Adrenal gland (tissue), 12 donors: ENCODE data around the gene PEPD. TPM values are rescaled to one million over a fixed set of nuclear protein-coding genes. Genes with fewer than 3 reads are reported as not detected.

ENCODE experiments used
- DNase-seq, 7 donors: peaks; one replicate each; pipeline ENCODE4 v3.0.0-alpha.2; 2019 to 2020
- H3K27ac ChIP-seq, 5 donors: fragments of 200-600 bp; sonication (generic) in 4 of 5; 1 replicate in 3 of 5; 2 replicates in 2 of 5; pipeline versions ENCODE4 v1.5.1 to v1.8.0; 2016 to 2020; ENCODE audit warnings: mild to moderate bottlenecking in 1 of 5
- H3K27me3 ChIP-seq: fragments of 200-600 bp; 2 replicates; pipeline ENCODE4 v1.8.0; 2021
- H3K36me3 ChIP-seq, 2 donors: fragments of 200-600 bp; replicated peaks in 1 of 2; 1 replicate in 1 of 2; 2 replicates in 1 of 2; pipeline versions ENCODE4 v1.5.1 to v1.8.0; 2018 to 2022
- H3K4me1 ChIP-seq, 2 donors: fragments of 200-600 bp; replicated peaks in 1 of 2; 1 replicate in 1 of 2; 2 replicates in 1 of 2; pipeline versions ENCODE4 v1.5.1 to v1.8.0; 2018 to 2021
- H3K4me3 ChIP-seq, 4 donors: fragments of 200-600 bp; sonication (generic) in 3 of 4; one replicate each; pipeline ENCODE4 v1.5.1; 2016 to 2018
- H3K9me3 ChIP-seq, 3 donors: fragments of 200-600 bp; sonication (generic) in 1 of 3; replicated peaks in 1 of 3; 1 replicate in 2 of 3; 2 replicates in 1 of 3; pipeline versions ENCODE4 v1.5.1 to v1.8.0; 2016 to 2021
- CTCF ChIP-seq, 6 experiments: fragments of 450-650 bp in 4 of 6; fragments of 200-600 bp in 2 of 6; sonication (generic) in 1 of 6; IDR thresholded peaks; 1 replicate in 5 of 6; 2 replicates in 1 of 6; pipeline versions ENCODE4 v1.5.1 to v1.8.0; 2016 to 2021; ENCODE audit warnings: antibody characterized with exemption in 6 of 6, mild to moderate bottlenecking in 2 of 6, moderate library complexity in 1 of 6
- POLR2A ChIP-seq, 2 donors: fragments of 450-650 bp; IDR thresholded peaks; one replicate each; pipeline ENCODE4 v1.6.1; 2017; ENCODE audit warnings: antibody characterized with exemption in 2 of 2, mild to moderate bottlenecking in 2 of 2, moderate library complexity in 1 of 2
- WGBS, 4 donors: extraction: QIAGEN DNeasy Blood & Tissue Kit in 2 of 4; methylation state at CpG; one replicate each; pipeline versions ENCODE4 v1.1.5 to v1.1.7; 2013 to 2017; 5-methylcytosine and 5-hydroxymethylcytosine counted together
- intact Hi-C, 2 donors: fragments of 100-400 bp; cut with DNase I; formaldehyde crosslinking; loops; one replicate each; pipeline versions ENCODE4 v1.14.1 to v1.15.0; 2022 to 2023
- polyA plus RNA-seq, 3 donors: library from polyadenylated mRNA; stranded (reverse); fragments of 200-250 nt in 2 of 3; fragments of 350-450 nt in 1 of 3; fragmentation: Illumina TruSeq in 1 of 3; extraction: RNeasy Lipid Tissue Mini Kit (QIAGEN cat#74804) in 1 of 3; gene quantifications; one replicate each; pipeline ENCODE4 v1.2.3, GENCODE V29; 2013 to 2014
- total RNA-seq, 9 donors: library from RNA; depleted of rRNA in 4 of 9; stranded (reverse); fragments of >200 nt in 4 of 9; fragments of 120-200 nt in 1 of 9; fragmentation: NEBNext Ultra II Directional in 1 of 9; extraction: Animal tissue kit (Norgen Biotek cat#: 25700) in 1 of 9; gene quantifications; one replicate each; pipeline versions ENCODE4 v1.1.0 to v1.2.4, GENCODE V29; 2013 to 2023
- donor health status: healthy with polysubstance abuse.
- donor health status: Bipolar disorder and iron deficiency.
- donor health status: DM: yes; HTN: yes; CAD: no.
- donor health status: DM: no; HTN: no; CAD: no.
- donor health status: DM: no; HTN: no; CAD: no.
- donor health status: DM: yes; HTN: yes; CAD: no.

Gene PEPD
- total and polyA plus RNA-seq, 12 donors = 24.4 to 311 (median 116) TPM

GRCh38 chr19:33486936-33487811 is 34.4 kb downstream of the PEPD start:
- Histone ChIP-seq H3K4me1 (no peaks in the 10 kb centered on the region), H3K27me3 (no peaks in the 10 kb centered on the region), H3K27ac (no peak overlapping the region), H3K4me3 (no peak overlapping the region), H3K36me3 (no peaks in the 10 kb centered on the region), H3K9me3 (no peaks in the 10 kb centered on the region)
- DNase-seq = no peak
- WGBS, 4 donors = 77 to 89% (median 86%) methylated on average over 11 to 23 of the region's 23 CpGs
- TF ChIP-seq CTCF (IDR thresholded peaks at IDR 0.05) (no peak), POLR2A (IDR thresholded peaks at IDR 0.05) (no peak)
- intact Hi-C loops = no loop called here

GRCh38 chr19:33486407-33486806 is 35.2 kb downstream of the PEPD start:
- Histone ChIP-seq H3K9me3 (no peaks in the 10 kb centered on the region), H3K36me3 (no peaks in the 10 kb centered on the region), H3K27ac (no peak overlapping the region), H3K4me1 (no peaks in the 10 kb centered on the region), H3K27me3 (no peaks in the 10 kb centered on the region), H3K4me3 (no peak overlapping the region)
- intact Hi-C loops = no loop called here
- no peak for DNase-seq
- WGBS, 4 donors = 92 to 100% (median 94%) methylated on average over 4 to 8 of the region's 8 CpGs
- TF ChIP-seq CTCF (IDR thresholded peaks at IDR 0.05) (no peak), POLR2A (IDR thresholded peaks at IDR 0.05) (no peak)

GRCh38 chr19:33484226-33484774 is 37.3 kb downstream of the PEPD start:
- TF ChIP-seq POLR2A (IDR thresholded peaks at IDR 0.05) = no peak
- TF ChIP-seq CTCF (IDR thresholded peaks at IDR 0.05) = no peak
- Histone ChIP-seq H3K4me1 (no peaks in the 10 kb centered on the region), H3K27me3 (no peaks in the 10 kb centered on the region), H3K9me3 (no peaks in the 10 kb centered on the region), H3K4me3 (no peak overlapping the region), H3K27ac (no peak overlapping the region), H3K36me3 (no peaks in the 10 kb centered on the region)
- WGBS, 4 donors = 94 to 95% (median 95%) methylated on average over 8 of the region's 8 CpGs
- intact Hi-C loops = no loop called here
- DNase-seq = no peak

- H3K27me3 ChIP-seq = no peaks in the 10 kb centered on the region
- intact Hi-C loops = no loop called here
- H3K4me1 ChIP-seq = no peaks in the 10 kb centered on the region
- peaks cover 0 to 8% (median 0%) of the 10 kb centered on the region in 3 donors for H3K9me3 ChIP-seq
- H3K36me3 ChIP-seq = no peaks in the 10 kb centered on the region
- no peak overlapping the region for H3K4me3 ChIP-seq
- H3K27ac ChIP-seq = no peak overlapping the region
- 65 to 79% (median 72%) methylated on average over 3 of the region's 3 CpGs for WGBS, 4 donors
- DNase-seq = no peak
- TF ChIP-seq POLR2A (IDR thresholded peaks at IDR 0.05) = no peak
- no peak for TF ChIP-seq CTCF (IDR thresholded peaks at IDR 0.05)
Measured at GRCh38 chr19:33482476-33482875, 39.1 kb downstream of the PEPD start.
